GM12892 (cell line): ENCODE results near the gene IMMP2L. TPM values are rescaled to one million over a fixed set of nuclear protein-coding genes. Genes with fewer than 3 reads are reported as not detected.
"Not testable (repeated sequence)": the region's sequence is repeated elsewhere in the genome, so short reads cannot be mapped to it uniquely, and the experiment has no call there.

Experiments
- DNase-seq: peaks from one replicate; pipeline ENCODE4 v3.0.0; 2011; ENCODE audit not compliant: insufficient read length
- FAIRE-seq: peaks from 2 replicates; lab custom pipeline; 2011; peaks lifted over from hg19 to GRCh38; lab: Jason Lieb, UNC
- POLR2A ChIP-seq: IDR thresholded peaks from 2 replicates; pipeline ENCODE4 v1.6.1; 2011; ENCODE audit warnings: low read depth, low read length, control low read depth
- POLR2AphosphoS5 ChIP-seq: IDR thresholded peaks from 2 replicates; pipeline ENCODE4 v1.6.1; 2011; ENCODE audit warnings: low read depth, low read length, control low read depth
- TAF1 ChIP-seq: IDR thresholded peaks from 2 replicates; pipeline ENCODE4 v1.6.1; 2011; ENCODE audit warnings: low read depth, mild to moderate bottlenecking, control low read depth, low read length, borderline replicate concordance
- polyA plus RNA-seq: library from polyadenylated mRNA; unstranded; fragments of >200 nt; gene quantifications from one replicate; pipeline ENCODE4 v1.2.1, GENCODE V29; 2012; ENCODE audit warnings: missing spikeins, inconsistent platforms; ENCODE audit not compliant: missing spikeins

IMMP2L gene
- 11.4 TPM for polyA plus RNA-seq

DNA sequence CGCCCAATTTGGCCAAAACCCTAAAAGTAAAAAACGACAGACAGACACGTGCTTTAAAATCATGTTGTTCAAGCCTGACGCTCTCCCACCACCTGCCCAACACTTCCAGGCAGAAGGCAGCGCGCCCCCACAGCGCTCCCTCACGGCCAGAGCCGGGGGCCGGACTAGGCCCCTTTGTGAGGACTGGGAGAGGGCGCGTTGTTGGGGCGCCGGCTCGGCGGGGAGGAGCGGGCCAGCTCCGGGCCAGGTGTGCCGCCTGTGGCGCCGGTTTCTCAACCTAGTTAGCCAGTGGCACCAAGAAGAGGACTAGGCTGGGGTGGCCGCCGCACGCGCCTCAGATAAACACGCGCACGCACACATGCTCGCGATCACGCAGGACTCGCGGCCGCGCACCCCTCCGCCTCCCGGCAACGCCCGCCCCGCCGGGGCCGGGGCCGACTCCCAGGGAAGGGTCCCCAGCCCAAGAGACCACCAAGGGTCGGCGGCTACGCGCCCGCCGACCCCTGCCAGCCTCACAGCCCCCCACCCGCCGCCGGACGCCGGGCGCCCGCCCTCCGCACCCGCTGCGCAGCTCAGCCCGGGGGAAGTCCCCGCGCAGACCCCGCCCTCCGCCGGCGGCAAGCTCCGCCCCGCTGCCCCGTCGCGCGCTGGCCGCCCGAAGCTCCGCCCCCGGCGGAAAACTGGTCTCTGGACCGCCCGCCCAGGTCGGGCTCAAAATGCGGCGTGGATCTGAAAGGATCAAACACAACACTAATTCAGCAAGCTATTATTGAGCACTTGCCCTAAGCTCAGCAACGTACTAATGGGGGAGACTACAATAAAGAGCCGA, at the start of gene IMMP2L:
Gene IMMP2L (minus strand): TSS at position 589 of the 829 bp plus-strand sequence.
- FAIRE-seq (peak; percentile 97), DNase-seq (peak; percentile 67)
- TF ChIP-seq POLR2AphosphoS5 (no peak; the same call in 1 of the 2 replicates), TAF1 (peak; percentile 25; the same call in 1 of the 2 replicates), POLR2A (peak; percentile 30; the same call in 1 of the 2 replicates)

DNA sequence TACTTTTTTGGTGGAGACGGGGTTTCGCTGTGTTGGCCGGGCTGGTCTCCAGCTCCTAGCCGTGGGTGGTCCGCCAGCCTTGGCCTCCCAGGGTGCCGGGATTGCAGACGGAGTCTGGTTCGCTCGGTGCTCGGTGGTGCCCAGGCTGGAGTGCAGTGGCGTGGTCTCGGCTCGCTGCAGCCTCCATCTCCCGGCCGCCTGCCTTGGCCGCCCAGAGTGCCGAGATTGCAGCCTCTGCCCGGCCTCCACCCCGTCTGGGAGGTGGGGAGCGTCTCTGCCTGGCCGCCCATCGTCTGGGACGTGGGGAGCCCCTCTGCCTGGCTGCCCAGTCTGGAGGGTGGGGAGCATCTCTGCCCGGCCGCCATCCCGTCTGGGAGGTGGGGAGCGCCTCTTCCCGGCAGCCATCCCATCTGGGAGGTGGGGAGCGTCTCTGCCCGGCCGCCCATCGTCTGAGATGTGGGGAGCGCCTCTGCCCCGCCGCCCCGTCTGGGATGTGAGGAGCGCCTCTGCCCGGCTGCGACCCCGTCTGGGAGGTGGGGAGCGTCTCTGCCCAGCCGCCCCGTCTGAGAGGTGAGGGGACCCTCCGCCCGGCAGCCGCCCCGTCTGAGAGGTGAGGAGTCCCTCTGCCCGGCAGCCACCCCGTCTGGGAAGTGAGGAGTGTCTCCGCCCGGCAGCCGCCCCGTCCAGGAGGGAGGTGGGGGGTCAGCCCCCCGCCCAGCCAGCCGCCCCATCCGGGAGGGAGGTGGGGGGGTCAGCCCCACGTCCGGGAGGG, 47.4 kb upstream of the IMMP2L start:
- FAIRE-seq = not testable (repeated sequence)

GRCh38 chr7:111607621-111608020, 45.3 kb upstream of the IMMP2L start:
- TF ChIP-seq POLR2AphosphoS5 (no peak), TAF1 (no peak), POLR2A (no peak)
- no peak for FAIRE-seq
- no peak for DNase-seq

More for the DNA sequence above, 47.4 kb upstream of the IMMP2L start:
- not testable (repeated sequence) for DNase-seq

GRCh38 chr7:111605246-111605645, 43.0 kb upstream of the IMMP2L start:
- no peak for DNase-seq

GRCh38 chr7:111600091-111600490, 37.8 kb upstream of the IMMP2L start:
- FAIRE-seq (no peak), DNase-seq (no peak)
- TF ChIP-seq POLR2AphosphoS5 (no peak), POLR2A (no peak), TAF1 (no peak)

More at GRCh38 chr7:111605246-111605645, 43.0 kb upstream of the IMMP2L start:
- TF ChIP-seq TAF1 (no peak), POLR2AphosphoS5 (no peak), POLR2A (no peak)
- FAIRE-seq = no peak

- no peak for FAIRE-seq
- TF ChIP-seq POLR2AphosphoS5 = no peak
- no peak for TF ChIP-seq TAF1
- no peak for TF ChIP-seq POLR2A
These were observed 33.5 kb upstream of the IMMP2L start for GRCh38 chr7:111595780-111596179.

DNA sequence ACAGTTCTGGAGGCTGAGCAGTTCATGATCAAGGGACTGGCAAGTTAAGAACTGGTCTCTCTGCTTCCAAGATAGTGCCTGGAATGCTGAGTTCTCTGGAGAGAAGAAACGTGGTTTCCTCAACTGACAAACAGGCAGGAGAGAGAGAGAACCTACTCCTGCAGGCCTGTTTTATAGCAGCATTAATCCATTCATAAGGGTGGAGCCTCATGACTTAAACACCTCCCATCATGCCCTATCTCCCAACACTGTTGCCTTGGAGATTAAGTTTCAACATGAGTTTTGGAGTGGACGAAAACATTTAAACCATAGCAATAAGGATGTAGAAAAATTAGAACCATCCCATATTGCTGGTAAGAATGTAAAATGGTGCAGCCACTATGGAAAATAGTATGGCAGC, 32.3 kb upstream of the IMMP2L start:
- TF ChIP-seq TAF1 (no peak), POLR2A (no peak), POLR2AphosphoS5 (no peak)
- DNase-seq (no peak), FAIRE-seq (no peak)

More at GRCh38 chr7:111595780-111596179, 33.5 kb upstream of the IMMP2L start:
- DNase-seq = no peak

- FAIRE-seq = no peak
- TF ChIP-seq POLR2AphosphoS5 (no peak), POLR2A (no peak), TAF1 (no peak)
These were observed 31.1 kb upstream of the IMMP2L start for GRCh38 chr7:111593343-111593742.

DNA sequence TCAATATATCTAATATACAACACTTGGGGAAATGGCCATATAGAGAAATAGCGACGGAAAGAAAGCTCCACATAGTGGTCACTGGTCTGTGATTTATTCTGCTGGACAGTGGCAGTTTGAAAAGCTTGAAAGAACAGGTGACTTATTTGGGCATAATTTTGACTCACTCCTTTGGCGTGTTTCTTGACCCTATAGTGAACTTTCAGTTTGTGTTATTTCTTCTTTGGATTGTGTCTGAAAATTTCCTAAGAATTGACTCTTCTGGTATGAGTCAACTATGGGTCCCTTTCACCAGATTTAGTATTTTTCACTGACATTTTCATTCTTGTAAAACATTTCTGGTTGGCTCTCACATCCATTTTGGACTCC, 25.8 kb upstream of the IMMP2L start:
- TF ChIP-seq POLR2A (no peak), POLR2AphosphoS5 (no peak), TAF1 (no peak)
- FAIRE-seq (no peak), DNase-seq (no peak)

More at GRCh38 chr7:111593343-111593742, 31.1 kb upstream of the IMMP2L start:
- DNase-seq = no peak

GRCh38 chr7:111587410-111588064, 25.2 kb upstream of the IMMP2L start:
- TF ChIP-seq POLR2AphosphoS5 = no peak
- no peak for TF ChIP-seq TAF1
- no peak for TF ChIP-seq POLR2A
- FAIRE-seq = no peak
- DNase-seq = no peak
